WTC11 (cell line): ENCODE data around the gene BICDL1.

Experiments
- AFF4 ChIP-seq: sonication (generic); formaldehyde crosslinking; IDR thresholded peaks from 2 replicates; pipeline ENCODE4 v1.8.1; 2023; ENCODE audit warnings: mild to moderate bottlenecking, missing genetic modification reagents, borderline replicate concordance
- CREM ChIP-seq: sonication (generic); formaldehyde crosslinking; IDR thresholded peaks from 2 replicates; pipeline ENCODE4 v1.8.1; 2022; ENCODE audit warnings: mild to moderate bottlenecking, missing genetic modification reagents, moderate library complexity
- CTCF ChIP-seq: fragments of 200-600 bp; IDR thresholded peaks from 2 replicates; pipeline ENCODE4 v1.8.0; 2022; ENCODE audit warnings: antibody characterized with exemption
- GABPB1 ChIP-seq: sonication (generic); formaldehyde crosslinking; IDR thresholded peaks from 2 replicates; pipeline ENCODE4 v1.8.1; 2023; ENCODE audit warnings: mild to moderate bottlenecking, missing genetic modification reagents
- JUN ChIP-seq: sonication (generic); formaldehyde crosslinking; IDR thresholded peaks from 2 replicates; pipeline ENCODE4 v1.8.0; 2023; ENCODE audit warnings: mild to moderate bottlenecking, missing genetic modification reagents
- STAT6 ChIP-seq: sonication (generic); formaldehyde crosslinking; conservative IDR thresholded peaks from 2 replicates; pipeline ENCODE4 v1.8.1; 2023; ENCODE audit warnings: mild to moderate bottlenecking, low read depth, missing genetic modification reagents, moderate library complexity
- TCF7 ChIP-seq: sonication (generic); formaldehyde crosslinking; IDR thresholded peaks from 2 replicates; pipeline ENCODE4 v1.8.0; 2022; ENCODE audit warnings: mild to moderate bottlenecking, low read depth, missing genetic modification reagents, moderate library complexity
- TEAD4 ChIP-seq: sonication (generic); formaldehyde crosslinking; IDR thresholded peaks from 2 replicates; pipeline ENCODE4 v1.8.0; 2022; ENCODE audit warnings: mild to moderate bottlenecking, missing genetic modification reagents
- USF2 ChIP-seq: sonication (generic); formaldehyde crosslinking; IDR thresholded peaks from 2 replicates; pipeline ENCODE4 v1.8.1; 2023; ENCODE audit warnings: mild to moderate bottlenecking, missing genetic modification reagents, moderate library complexity

GRCh38 chr12:120041386-120042231 is 52.6 kb downstream of the BICDL1 start:
- TF ChIP-seq CTCF (no peak), AFF4 (no peak), GABPB1 (CRISPR knock-in tag) (no peak), TEAD4 (CRISPR knock-in tag) (no peak), USF2 (CRISPR knock-in tag) (no peak), STAT6 (CRISPR knock-in tag) (no peak), JUN (CRISPR knock-in tag) (no peak), CREM (no peak), TCF7 (no peak)
